ENCODE results near the gene CTTNBP2NL.
A peak's percentile ranks its signal among the peaks of the same experiment; 100 is the strongest.

Gene CTTNBP2NL

DNA sequence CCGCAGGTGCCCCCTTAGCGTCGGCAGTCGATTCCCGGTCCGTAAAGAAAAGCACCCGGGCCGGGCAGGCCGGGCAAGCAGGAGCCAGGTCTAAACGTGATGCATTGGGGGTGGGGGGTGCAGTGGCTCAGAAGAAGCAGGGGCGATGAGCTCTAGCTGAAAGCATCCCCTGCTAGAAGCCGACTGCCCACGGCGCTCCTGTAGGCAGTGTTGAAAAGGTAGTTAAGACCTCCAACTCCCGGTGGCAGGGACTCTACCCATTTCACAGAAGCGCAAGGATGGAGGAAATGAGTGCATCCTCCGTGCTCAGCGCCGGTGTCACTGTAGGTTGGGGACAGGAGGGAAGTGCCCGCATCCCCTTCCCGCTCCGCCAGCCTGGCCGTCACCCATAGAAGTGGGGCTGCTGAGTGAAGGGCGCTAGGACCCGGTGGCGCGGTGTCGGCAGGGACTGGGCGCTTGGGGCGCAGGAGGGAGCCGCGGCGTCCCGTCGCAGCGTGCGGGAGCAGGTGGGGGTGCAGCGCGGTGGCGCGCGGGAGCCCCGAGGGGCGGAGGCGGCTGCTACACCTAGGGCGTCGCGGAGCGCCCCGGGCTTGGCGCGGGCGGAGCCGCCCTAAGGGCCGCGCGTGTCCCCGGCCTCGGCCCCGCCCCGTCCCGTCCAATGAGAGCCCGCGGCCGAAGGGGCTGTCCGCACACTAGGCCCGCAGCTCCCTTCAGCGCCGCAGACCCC is 112.4 kb downstream of the CTTNBP2NL start, which contains the start of gene WNT2B (continued):
- TF ChIP-seq ZNF660 (tag by site-specific recombination; IDR thresholded peaks at IDR 0.05), result peak; percentile 68

DNA sequence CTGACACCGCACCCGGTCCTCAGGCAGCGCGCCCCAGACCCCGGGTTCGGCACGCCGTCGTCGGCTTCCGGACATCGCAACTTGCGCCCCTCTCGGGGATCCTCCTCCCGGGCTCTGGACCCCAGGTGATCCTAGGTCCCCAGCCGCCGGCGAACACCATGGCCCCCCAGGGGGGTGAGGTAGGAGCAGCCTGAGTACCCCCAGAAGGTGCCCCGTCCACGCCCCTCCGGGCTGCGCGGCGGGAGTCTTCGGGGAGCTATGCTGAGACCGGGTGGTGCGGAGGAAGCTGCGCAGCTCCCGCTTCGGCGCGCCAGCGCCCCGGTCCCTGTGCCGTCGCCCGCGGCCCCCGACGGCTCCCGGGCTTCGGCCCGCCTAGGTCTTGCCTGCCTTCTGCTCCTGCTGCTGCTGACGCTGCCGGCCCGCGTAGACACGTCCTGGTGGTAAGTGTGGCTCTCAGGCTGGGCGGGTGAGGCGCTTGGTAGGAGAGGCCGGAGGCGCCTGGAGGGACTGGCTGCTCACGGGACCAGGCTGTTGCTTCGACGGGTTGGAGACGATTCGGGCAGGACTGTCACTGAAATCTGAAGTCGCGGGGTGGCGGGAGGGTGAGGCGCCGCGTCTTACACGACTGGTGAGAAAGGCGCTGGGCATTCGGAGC is 113.1 kb downstream of the CTTNBP2NL start:
- H3K4me1 ChIP-seq (ENCODE audit: control insufficient read depth, insufficient read depth, low read length), result no peaks in the 10 kb centered on the region
- no peaks in the 10 kb centered on the region for H3K36me3 ChIP-seq (ENCODE audit: control insufficient read depth in 2 of 2, insufficient read depth in 1 of 2, low read length in 2 of 2)
- POLR2A ChIA-PET, result no interaction called here
- H3K9me3 ChIP-seq (ENCODE audit: control insufficient read depth, insufficient read depth, low read depth, low read length), result no peaks in the 10 kb centered on the region
- H3K4me3 ChIP-seq (ENCODE audit: low read depth, low read length), result peak overlapping the region; percentile 52
- no peak overlapping the region; the same call in 1 of the 2 replicates for H3K27ac ChIP-seq (ENCODE audit: extremely low read depth, low read depth, low read length)
- no peak for TF ChIP-seq ZNF610 (tag by site-specific recombination; IDR thresholded peaks at IDR 0.05; ENCODE audit: borderline replicate concordance)
- TF ChIP-seq, protein P1, sequence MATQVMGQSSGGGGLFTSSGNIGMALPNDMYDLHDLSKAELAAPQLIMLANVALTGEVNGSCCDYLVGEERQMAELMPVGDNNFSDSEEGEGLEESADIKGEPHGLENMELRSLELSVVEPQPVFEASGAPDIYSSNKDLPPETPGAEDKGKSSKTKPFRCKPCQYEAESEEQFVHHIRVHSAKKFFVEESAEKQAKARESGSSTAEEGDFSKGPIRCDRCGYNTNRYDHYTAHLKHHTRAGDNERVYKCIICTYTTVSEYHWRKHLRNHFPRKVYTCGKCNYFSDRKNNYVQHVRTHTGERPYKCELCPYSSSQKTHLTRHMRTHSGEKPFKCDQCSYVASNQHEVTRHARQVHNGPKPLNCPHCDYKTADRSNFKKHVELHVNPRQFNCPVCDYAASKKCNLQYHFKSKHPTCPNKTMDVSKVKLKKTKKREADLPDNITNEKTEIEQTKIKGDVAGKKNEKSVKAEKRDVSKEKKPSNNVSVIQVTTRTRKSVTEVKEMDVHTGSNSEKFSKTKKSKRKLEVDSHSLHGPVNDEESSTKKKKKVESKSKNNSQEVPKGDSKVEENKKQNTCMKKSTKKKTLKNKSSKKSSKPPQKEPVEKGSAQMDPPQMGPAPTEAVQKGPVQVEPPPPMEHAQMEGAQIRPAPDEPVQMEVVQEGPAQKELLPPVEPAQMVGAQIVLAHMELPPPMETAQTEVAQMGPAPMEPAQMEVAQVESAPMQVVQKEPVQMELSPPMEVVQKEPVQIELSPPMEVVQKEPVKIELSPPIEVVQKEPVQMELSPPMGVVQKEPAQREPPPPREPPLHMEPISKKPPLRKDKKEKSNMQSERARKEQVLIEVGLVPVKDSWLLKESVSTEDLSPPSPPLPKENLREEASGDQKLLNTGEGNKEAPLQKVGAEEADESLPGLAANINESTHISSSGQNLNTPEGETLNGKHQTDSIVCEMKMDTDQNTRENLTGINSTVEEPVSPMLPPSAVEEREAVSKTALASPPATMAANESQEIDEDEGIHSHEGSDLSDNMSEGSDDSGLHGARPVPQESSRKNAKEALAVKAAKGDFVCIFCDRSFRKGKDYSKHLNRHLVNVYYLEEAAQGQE (tag by site-specific recombination; IDR thresholded peaks at IDR 0.05), result no peak
- no peak for TF ChIP-seq ZNF701 (tag by site-specific recombination; IDR thresholded peaks at IDR 0.05)
- no peak for TF ChIP-seq ZNF558 (tag by site-specific recombination; IDR thresholded peaks at IDR 0.05)
- TF ChIP-seq, protein P2, sequence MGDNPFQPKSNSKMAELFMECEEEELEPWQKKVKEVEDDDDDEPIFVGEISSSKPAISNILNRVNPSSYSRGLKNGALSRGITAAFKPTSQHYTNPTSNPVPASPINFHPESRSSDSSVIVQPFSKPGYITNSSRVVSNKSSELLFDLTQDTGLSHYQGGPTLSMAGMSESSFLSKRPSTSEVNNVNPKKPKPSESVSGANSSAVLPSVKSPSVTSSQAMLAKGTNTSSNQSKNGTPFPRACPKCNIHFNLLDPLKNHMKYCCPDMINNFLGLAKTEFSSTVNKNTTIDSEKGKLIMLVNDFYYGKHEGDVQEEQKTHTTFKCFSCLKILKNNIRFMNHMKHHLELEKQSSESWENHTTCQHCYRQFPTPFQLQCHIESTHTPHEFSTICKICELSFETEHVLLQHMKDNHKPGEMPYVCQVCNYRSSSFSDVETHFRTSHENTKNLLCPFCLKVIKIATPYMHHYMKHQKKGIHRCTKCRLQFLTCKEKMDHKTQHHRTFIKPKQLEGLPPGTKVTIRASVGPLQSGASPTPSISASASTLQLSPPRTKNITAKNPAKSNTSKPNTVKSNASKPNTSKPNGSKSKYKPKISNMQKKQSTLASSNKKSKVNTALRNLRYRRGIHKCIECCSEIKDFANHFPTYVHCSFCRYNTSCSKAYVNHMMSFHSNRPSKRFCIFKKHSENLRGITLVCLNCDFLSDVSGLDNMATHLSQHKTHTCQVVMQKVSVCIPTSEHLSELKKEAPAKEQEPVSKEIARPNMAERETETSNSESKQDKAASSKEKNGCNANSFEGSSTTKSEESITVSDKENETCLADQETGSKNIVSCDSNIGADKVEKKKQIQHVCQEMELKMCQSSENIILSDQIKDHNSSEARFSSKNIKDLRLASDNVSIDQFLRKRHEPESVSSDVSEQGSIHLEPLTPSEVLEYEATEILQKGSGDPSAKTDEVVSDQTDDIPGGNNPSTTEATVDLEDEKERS (tag by site-specific recombination; IDR thresholded peaks at IDR 0.05), result no peak
- 0 out of 2 replicates have a peak, but pooled peaks have one; percentile 48 for TF ChIP-seq ZNF202 (tag by site-specific recombination; IDR thresholded peaks at IDR 0.05; ENCODE audit: borderline replicate concordance)
- CTCF ChIA-PET, result interaction anchor here (0.6 to 1.8 kb wide), 2 partner anchors 14 to 96 kb away, joined by 3 to 4 read pairs; no protein-coding TSS in a partner anchor

DNA sequence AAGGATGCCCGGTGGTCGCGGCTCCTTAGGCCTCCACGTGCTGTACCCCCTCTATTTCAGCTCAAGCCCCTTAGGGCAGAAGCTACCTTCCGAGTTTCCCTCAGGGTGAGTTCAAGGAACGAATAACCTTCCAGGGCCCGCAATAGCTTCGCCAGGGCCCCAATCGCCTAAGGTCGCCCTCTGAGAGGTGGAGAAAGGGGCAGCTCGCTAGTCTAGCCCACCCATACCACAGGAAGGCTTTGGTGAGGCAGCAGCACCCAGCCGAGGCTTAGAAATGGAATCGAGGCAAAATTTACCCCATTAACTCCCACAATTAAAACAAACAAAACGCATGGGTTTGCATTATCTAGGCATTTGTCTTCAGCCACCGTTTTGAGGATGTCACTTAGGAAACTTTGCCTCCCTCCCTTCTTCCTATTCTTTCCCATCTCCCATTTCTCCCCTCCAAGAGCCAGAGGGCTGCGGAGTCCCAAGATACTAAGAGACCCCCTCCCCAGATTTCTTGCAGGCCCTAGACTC is 113.7 kb downstream of the CTTNBP2NL start:
- H3K9me3 ChIP-seq (ENCODE audit: control insufficient read depth, insufficient read depth, low read depth, low read length), result no peaks in the 10 kb centered on the region
- no peaks in the 10 kb centered on the region for H3K36me3 ChIP-seq (ENCODE audit: control insufficient read depth in 2 of 2, insufficient read depth in 1 of 2, low read length in 2 of 2)
- ChIA-PET POLR2A (no interaction called here), CTCF (interaction anchor here (1.8 kb wide), 1 partner anchor 13 kb away, joined by 4 read pairs; no protein-coding TSS in a partner anchor)
- no peaks in the 10 kb centered on the region for H3K4me1 ChIP-seq (ENCODE audit: control insufficient read depth, insufficient read depth, low read length)
- H3K27ac ChIP-seq (ENCODE audit: extremely low read depth, low read depth, low read length), result no peak overlapping the region
- H3K4me3 ChIP-seq (ENCODE audit: low read depth, low read length), result no peak overlapping the region
- TF ChIP-seq SP3 (tag by site-specific recombination; IDR thresholded peaks at IDR 0.05), result no peak
- TF ChIP-seq, protein P3, sequence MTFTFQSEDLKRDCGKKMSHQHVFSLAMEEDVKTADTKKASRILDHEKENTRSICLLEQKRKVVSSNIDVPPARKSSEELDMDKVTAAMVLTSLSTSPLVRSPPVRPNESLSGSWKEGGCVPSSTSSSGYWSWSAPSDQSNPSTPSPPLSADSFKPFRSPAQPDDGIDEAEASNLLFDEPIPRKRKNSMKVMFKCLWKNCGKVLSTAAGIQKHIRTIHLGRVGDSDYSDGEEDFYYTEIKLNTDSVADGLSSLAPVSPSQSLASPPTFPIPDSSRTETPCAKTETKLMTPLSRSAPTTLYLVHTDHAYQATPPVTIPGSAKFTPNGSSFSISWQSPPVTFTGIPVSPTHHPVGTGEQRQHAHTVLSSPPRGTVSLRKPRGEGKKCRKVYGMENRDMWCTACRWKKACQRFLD (tag by site-specific recombination; IDR thresholded peaks at IDR 0.05), result no peak
- TF ChIP-seq ZNF544 (tag by site-specific recombination; IDR thresholded peaks at IDR 0.05), result no peak

Data from HEK293 (cell line).